Measurements from ENCODE around the gene RNF128. TPM values are rescaled to one million over a fixed set of nuclear protein-coding genes. Genes with fewer than 3 reads are reported as not detected.

RNF128 gene
- total RNA-seq, 1 donor from 2014 or later = 1.2 TPM

DNA sequence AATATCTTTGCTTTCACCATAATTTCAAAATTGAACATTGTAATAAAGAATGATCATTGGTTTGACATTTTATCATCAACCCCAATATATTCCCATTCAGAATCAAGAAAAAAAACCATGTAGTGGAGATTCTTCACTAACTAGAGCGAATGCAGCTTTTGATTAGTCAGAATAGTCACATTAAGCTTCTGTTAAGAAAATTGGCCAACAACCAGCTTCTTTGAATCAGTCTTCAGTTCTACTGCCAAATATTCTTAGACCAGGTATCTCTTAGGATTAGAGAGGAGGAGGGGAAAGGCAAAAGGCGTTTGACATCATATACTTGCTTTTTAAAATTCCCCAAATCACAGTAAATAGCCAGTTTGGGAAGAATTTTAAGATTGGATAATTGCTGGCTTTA lies 53.8 kb downstream of the RNF128 start:
- H3K4me3 ChIP-seq (ENCODE audit: low read depth, low read length) = no peak overlapping the region
- no peak for TF ChIP-seq CTCF (conservative IDR thresholded peaks at IDR 0.05; ENCODE audit: low read depth, low read length)
- DNase-seq (ENCODE audit: low read depth) = peak; percentile 19

DNA sequence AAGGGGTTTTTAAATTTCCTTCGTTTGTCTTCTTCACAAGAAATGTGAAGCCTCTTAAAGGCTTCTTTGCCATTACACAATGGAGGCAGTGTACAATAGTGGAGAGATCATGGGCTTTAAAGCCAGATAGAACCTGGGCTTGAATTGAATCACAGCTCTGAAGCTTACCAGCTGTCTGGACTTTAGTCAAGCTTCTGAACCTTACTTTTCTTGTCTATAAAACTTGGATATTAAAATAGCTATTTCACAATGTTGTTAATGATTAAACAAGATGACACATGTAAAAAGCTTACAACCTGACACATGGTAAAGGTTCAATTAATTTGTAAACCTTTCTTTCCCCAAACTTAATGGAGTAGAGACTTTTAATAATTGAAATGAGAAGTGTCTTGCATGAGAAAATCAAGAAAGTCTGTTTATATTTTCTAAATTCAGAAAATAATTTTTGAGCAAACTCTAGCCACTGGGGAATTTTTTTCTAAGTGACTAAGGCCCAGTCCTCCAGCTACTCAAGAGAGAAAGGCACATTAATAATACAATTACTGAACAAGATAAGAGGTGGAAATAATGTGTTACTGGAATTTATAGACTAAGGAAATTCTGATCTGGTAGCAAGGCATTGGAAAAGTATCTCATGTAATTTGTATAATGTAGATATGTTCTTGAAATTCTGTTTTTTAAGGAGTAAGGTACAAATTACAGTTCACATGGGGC lies 54.3 kb downstream of the RNF128 start:
- TF ChIP-seq CTCF (conservative IDR thresholded peaks at IDR 0.05; ENCODE audit: low read depth, low read length) = no peak
- DNase-seq (ENCODE audit: low read depth) = peak; percentile 66
- H3K4me3 ChIP-seq (ENCODE audit: low read depth, low read length) = no peak overlapping the region

DNA sequence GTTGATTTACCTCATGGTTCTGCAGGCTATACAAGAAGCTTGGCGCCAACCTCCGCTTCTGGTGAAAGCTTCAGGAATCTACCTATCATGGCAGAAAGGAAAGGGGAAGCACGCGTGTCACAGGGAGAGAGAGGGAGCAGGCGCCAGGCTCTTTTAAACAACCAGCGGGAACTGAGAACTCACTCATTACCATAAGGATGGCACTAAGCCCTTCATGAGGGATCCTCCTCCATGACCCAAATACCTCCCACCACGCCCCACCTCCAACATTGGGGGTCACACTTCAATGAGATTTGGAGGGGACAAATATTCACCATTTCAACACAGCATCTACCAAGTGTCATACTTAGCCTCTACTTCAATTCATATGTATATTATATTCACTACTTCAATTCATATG lies 57.2 kb downstream of the RNF128 start:
- DNase-seq (ENCODE audit: low read depth) = no peak

GRCh38 chrX:106791495-106791894 lies 65.0 kb downstream of the RNF128 start:
- TF ChIP-seq CTCF (conservative IDR thresholded peaks at IDR 0.05; ENCODE audit: low read depth, low read length) = peak; percentile 41

More for the DNA sequence above, 57.2 kb downstream of the RNF128 start:
- H3K4me3 ChIP-seq (ENCODE audit: low read depth, low read length) = no peak overlapping the region
- TF ChIP-seq CTCF (conservative IDR thresholded peaks at IDR 0.05; ENCODE audit: low read depth, low read length) = no peak

GRCh38 chrX:106802063-106802387 lies 75.5 kb downstream of the RNF128 start:
- DNase-seq (ENCODE audit: low read depth) = peak; percentile 15
- H3K4me3 ChIP-seq (ENCODE audit: low read depth, low read length) = peak overlapping the region; percentile 85
- TF ChIP-seq CTCF (conservative IDR thresholded peaks at IDR 0.05; ENCODE audit: low read depth, low read length) = no peak

More at GRCh38 chrX:106791495-106791894, 65.0 kb downstream of the RNF128 start:
- no peak for DNase-seq (ENCODE audit: low read depth)
- H3K4me3 ChIP-seq (ENCODE audit: low read depth, low read length) = no peak overlapping the region

DNA sequence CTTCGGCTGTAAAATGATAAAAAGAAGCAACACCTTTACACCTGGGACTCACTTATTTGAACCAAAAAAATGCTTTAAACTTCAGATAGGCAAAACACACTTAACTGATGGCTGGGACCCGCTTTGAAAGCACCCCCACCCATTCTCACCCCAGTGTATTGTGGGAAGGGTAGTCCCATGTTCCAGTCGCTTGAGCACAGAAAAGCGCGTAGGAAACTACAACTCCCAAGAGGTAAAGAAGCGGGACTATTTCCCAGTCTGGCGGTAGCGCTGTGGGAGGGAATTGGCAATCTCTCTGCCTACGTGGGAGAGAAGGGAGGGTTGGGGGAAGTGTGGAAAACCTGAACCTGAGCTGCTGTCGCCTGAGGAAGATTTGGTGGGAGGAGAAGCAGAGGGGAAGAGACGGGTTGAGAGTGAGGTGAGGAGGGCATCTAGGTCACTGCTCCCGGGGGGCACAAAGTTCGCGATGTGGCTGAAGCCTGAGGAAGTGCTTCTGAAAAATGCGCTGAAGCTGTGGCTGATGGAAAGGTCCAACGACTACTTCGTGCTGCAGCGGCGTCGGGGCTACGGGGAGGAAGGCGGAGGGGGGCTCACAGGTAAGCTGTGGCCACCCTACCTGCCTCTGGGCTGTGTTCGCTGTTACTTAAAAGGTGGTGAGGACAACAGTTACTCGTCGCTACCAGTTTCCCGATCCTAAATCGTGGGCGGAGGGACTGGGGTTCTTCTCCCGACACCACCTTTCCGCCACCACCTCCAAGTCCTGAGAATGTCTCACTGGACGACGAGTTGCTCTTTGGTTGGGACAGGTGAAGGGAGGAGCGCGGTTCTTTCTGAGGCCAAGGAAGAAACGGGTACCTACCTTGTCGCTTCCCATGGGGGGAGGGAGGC lies 76.1 kb downstream of the RNF128 start, which contains the start of gene TBC1D8B:
Gene TBC1D8B (plus strand): TSS at position 286 of the 888 bp plus-strand sequence. CDS start 181 bp downstream, at position 467.
- DNase-seq (ENCODE audit: low read depth) = peak; percentile 53
- no peak for TF ChIP-seq CTCF (conservative IDR thresholded peaks at IDR 0.05; ENCODE audit: low read depth, low read length)

More for the DNA sequence above, 76.1 kb downstream of the RNF128 start, which contains the start of gene TBC1D8B:
- H3K4me3 ChIP-seq (ENCODE audit: low read depth, low read length) = peak within 1 kb of the TSS; percentile 85

Data from epithelial cell of proximal tubule (primary cell).